Measurements from ENCODE around the gene MSRB1. TPM values are rescaled to one million over a fixed set of nuclear protein-coding genes. Genes with fewer than 3 reads are reported as not detected.

MSRB1 gene
- total and polyA plus RNA-seq, 2 donors (not counting 1 experiment from before 2014, with no cell fraction given) = 7.1 to 21.4 TPM

DNA sequence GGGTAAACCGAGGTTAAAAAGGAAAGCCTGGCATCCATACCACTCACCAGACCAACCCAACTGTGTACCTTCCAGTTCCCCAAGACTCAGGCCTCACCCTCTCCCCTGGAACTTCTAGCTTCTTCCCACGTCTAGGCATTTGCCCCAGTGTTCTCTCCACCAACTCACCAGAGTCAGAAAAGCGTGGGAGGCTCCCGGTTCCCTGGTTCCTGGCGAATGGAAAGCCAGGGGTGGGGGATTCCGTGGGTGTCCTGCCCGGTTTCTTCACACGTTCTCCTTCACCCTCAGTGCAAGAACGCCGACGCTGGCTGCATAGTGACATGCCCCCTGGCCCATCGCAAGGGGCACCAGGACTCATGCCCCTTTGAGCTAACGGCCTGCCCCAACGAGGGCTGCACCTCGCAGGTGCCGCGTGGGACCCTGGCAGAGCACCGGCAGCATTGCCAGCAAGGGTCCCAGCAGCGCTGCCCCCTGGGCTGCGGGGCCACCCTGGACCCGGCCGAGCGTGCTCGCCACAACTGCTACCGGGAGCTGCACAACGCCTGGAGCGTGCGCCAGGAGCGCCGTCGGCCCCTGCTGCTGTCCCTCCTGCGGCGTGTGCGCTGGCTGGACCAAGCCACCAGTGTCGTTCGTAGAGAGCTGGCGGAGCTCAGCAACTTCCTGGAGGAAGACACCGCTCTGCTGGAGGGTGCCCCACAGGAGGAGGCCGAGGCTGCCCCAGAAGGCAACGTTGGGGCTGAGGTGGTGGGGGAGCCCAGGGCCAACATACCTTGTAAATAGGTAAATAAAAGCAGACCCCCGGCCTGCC is 25.4 kb upstream of the MSRB1 start:
- Histone ChIP-seq H3K9ac (ENCODE audit: insufficient read depth, low read length) (no peak overlapping the region), H2AFZ (ENCODE audit: low read length) (no peak overlapping the region), H3K9me3 (ENCODE audit: control insufficient read depth, insufficient read depth, low read depth, low read length) (no peaks in the 10 kb centered on the region), H3K4me1 (ENCODE audit: control insufficient read depth, extremely low read depth, insufficient read depth, low read length) (peaks cover 3% of the 10 kb centered on the region), H3K4me3 (replicated peaks in 1 of 4; ENCODE audit: control extremely low read depth in 1 of 4, insufficient read depth in 1 of 4, low read depth in 3 of 4, low read length in 4 of 4) (no peak overlapping the region), H3K36me3 (ENCODE audit: control insufficient read depth, insufficient read depth, low read length) (peaks cover 4% of the 10 kb centered on the region), H3K27me3 (ENCODE audit: control insufficient read depth, insufficient read depth, low read length) (no peaks in the 10 kb centered on the region), H3K4me2 (ENCODE audit: extremely low read depth, insufficient read depth, low read length) (no peak overlapping the region), H4K20me1 (ENCODE audit: control insufficient read depth, extremely low read depth, insufficient read depth, low read length) (no peaks in the 10 kb centered on the region), H3K79me2 (ENCODE audit: control insufficient read depth, insufficient read depth, low read length) (peaks cover 37% of the 10 kb centered on the region), H3K27ac (ENCODE audit: insufficient read depth, low read length) (no peak overlapping the region)
- DNase-seq (ENCODE audit: low read depth in 2 of 2) = no peak
- TF ChIP-seq EZH2 (IDR thresholded peaks at IDR 0.05; ENCODE audit: low read length, missing control alignments) = no peak
- TF ChIP-seq, protein P1, sequence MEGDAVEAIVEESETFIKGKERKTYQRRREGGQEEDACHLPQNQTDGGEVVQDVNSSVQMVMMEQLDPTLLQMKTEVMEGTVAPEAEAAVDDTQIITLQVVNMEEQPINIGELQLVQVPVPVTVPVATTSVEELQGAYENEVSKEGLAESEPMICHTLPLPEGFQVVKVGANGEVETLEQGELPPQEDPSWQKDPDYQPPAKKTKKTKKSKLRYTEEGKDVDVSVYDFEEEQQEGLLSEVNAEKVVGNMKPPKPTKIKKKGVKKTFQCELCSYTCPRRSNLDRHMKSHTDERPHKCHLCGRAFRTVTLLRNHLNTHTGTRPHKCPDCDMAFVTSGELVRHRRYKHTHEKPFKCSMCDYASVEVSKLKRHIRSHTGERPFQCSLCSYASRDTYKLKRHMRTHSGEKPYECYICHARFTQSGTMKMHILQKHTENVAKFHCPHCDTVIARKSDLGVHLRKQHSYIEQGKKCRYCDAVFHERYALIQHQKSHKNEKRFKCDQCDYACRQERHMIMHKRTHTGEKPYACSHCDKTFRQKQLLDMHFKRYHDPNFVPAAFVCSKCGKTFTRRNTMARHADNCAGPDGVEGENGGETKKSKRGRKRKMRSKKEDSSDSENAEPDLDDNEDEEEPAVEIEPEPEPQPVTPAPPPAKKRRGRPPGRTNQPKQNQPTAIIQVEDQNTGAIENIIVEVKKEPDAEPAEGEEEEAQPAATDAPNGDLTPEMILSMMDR (conservative IDR thresholded peaks at IDR 0.05 in 1 of 2, IDR thresholded peaks at IDR 0.05 in 1 of 2; ENCODE audit: low read depth in 1 of 2, low read length in 2 of 2) = no peak

DNA sequence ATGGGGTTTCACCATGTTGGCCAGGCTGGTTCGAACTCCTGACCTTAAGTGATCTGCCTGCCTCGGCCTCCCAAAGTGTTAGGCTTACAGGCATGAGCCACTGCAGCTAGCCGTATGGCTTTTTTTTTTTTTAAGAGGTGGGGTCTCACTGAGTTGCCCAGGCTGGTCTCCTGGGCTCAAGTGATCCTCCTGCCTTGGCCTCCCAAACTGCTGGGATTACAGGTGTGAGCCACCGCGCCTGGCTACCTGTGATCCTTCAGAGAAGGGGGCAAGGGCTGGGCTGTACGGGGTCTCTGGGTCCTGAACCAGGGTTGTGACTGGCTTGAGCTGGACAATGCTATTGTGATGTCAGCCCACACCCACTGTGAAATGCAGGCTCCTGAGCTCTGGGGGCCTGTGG is 23.5 kb upstream of the MSRB1 start, which contains the start of gene RNF151:
Gene RNF151, plus strand, starts transcription at position 397 of the 400 bp plus-strand sequence. CDS start 26 bp downstream, outside the sequence.
- H3K4me3 ChIP-seq (replicated peaks in 1 of 4; ENCODE audit: control extremely low read depth in 1 of 4, insufficient read depth in 1 of 4, low read depth in 3 of 4, low read length in 4 of 4) = peak within 1 kb of the TSS; percentile 79 to 99 (median 88)
- no peaks in the 10 kb centered on the region for H3K27me3 ChIP-seq (ENCODE audit: control insufficient read depth, insufficient read depth, low read length)
- H3K9ac ChIP-seq (ENCODE audit: insufficient read depth, low read length) = peak within 1 kb of the TSS; percentile 98
- H3K4me1 ChIP-seq (ENCODE audit: control insufficient read depth, extremely low read depth, insufficient read depth, low read length) = peaks cover 3% of the 10 kb centered on the region
- peaks cover 37% of the 10 kb centered on the region for H3K79me2 ChIP-seq (ENCODE audit: control insufficient read depth, insufficient read depth, low read length)
- peaks cover 18% of the 10 kb centered on the region for H3K36me3 ChIP-seq (ENCODE audit: control insufficient read depth, insufficient read depth, low read length)
- no peak within 1 kb of the TSS for H2AFZ ChIP-seq (ENCODE audit: low read length)
- TF ChIP-seq EZH2 (IDR thresholded peaks at IDR 0.05; ENCODE audit: low read length, missing control alignments) = no peak
- TF ChIP-seq, protein P1 (conservative IDR thresholded peaks at IDR 0.05 in 1 of 2, IDR thresholded peaks at IDR 0.05 in 1 of 2; ENCODE audit: low read depth in 1 of 2, low read length in 2 of 2) = no peak
- H3K4me2 ChIP-seq (ENCODE audit: extremely low read depth, insufficient read depth, low read length) = peak within 1 kb of the TSS; percentile 100
- H3K27ac ChIP-seq (ENCODE audit: insufficient read depth, low read length) = peak within 1 kb of the TSS; percentile 96
- H3K9me3 ChIP-seq (ENCODE audit: control insufficient read depth, insufficient read depth, low read depth, low read length) = no peaks in the 10 kb centered on the region
- no peaks in the 10 kb centered on the region for H4K20me1 ChIP-seq (ENCODE audit: control insufficient read depth, extremely low read depth, insufficient read depth, low read length)
- no peak for DNase-seq (ENCODE audit: low read depth in 2 of 2)

DNA sequence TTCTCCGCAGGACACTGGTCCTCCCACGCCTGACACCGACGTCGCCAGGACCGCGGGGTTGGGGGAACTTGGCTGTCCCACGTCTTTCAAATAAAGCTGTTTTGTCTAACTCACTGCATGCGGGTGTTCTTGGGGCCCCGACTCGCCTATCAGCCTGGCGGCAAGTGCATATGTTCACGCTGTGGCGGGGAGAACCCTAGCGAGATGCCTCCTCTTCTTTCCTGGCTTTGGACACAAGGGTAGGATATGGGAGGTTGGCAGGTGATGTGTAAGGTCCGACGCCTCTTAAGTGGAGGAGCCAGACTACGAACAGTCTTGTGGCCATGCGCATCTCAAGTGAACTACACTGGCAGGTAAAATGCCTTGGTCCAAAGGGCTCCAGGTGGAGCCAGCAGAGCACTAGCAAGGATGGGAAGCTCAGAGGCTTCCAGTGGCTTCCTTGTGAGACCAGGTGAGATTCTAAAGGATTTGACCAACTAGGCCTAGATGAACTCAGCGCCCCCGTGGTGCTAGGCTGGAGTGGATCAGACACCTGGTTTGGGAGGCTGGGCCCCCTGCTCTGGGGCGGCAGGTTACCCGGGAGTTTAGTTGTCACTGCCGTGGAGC is 22.5 kb upstream of the MSRB1 start:
- Histone ChIP-seq H3K4me3 (replicated peaks in 1 of 4; ENCODE audit: control extremely low read depth in 1 of 4, insufficient read depth in 1 of 4, low read depth in 3 of 4, low read length in 4 of 4) (peak overlapping the region; percentile 79 to 99 (median 88)), H3K27me3 (ENCODE audit: control insufficient read depth, insufficient read depth, low read length) (no peaks in the 10 kb centered on the region), H4K20me1 (ENCODE audit: control insufficient read depth, extremely low read depth, insufficient read depth, low read length) (no peaks in the 10 kb centered on the region), H3K79me2 (ENCODE audit: control insufficient read depth, insufficient read depth, low read length) (peaks cover 42% of the 10 kb centered on the region), H3K9me3 (ENCODE audit: control insufficient read depth, insufficient read depth, low read depth, low read length) (no peaks in the 10 kb centered on the region), H3K36me3 (ENCODE audit: control insufficient read depth, insufficient read depth, low read length) (peaks cover 24% of the 10 kb centered on the region), H3K4me2 (ENCODE audit: extremely low read depth, insufficient read depth, low read length) (peak overlapping the region; percentile 100), H3K9ac (ENCODE audit: insufficient read depth, low read length) (peak overlapping the region; percentile 98), H3K27ac (ENCODE audit: insufficient read depth, low read length) (peak overlapping the region; percentile 96), H3K4me1 (ENCODE audit: control insufficient read depth, extremely low read depth, insufficient read depth, low read length) (peaks cover 7% of the 10 kb centered on the region), H2AFZ (ENCODE audit: low read length) (no peak overlapping the region)
- no peak for TF ChIP-seq EZH2 (IDR thresholded peaks at IDR 0.05; ENCODE audit: low read length, missing control alignments)
- TF ChIP-seq, protein P1 (conservative IDR thresholded peaks at IDR 0.05 in 1 of 2, IDR thresholded peaks at IDR 0.05 in 1 of 2; ENCODE audit: low read depth in 1 of 2, low read length in 2 of 2) = no peak
- DNase-seq (ENCODE audit: low read depth in 2 of 2) = no peak
